Keratinocyte (primary cell): ENCODE results near the gene HMGCS2. TPM values are rescaled to one million over a fixed set of nuclear protein-coding genes. Genes with fewer than 3 reads are reported as not detected.

Source experiments
- DNase-seq: peaks from one replicate; pipeline ENCODE4 v3.0.0-alpha.2; 2011; ENCODE audit warnings: low read depth, missing footprints, low spot score
- FAIRE-seq: peaks from 2 replicates; lab custom pipeline; 2011; peaks lifted over from hg19 to GRCh38; lab: Jason Lieb, UNC
- H2AFZ ChIP-seq: 2 replicates; pipeline ENCODE4 v1.6.0; 2012; ENCODE audit warnings: low read length, control low read depth, inconsistent platforms; ENCODE audit not compliant: control insufficient read depth
- H3K27ac ChIP-seq: 2 replicates; pipeline ENCODE4 v1.5.1; 2011; ENCODE audit warnings: low read length; ENCODE audit not compliant: control insufficient read depth, insufficient read depth
- H3K27me3 ChIP-seq: 3 replicates; pipeline ENCODE4 v1.6.0; 2011; ENCODE audit warnings: low read length; ENCODE audit not compliant: control insufficient read depth, insufficient read depth; ENCODE audit errors: extremely low read depth
- H3K36me3 ChIP-seq, 2 experiments: 2 replicates in 1 of 2; 3 replicates in 1 of 2; pipeline ENCODE4 v1.5.1; 2011; ENCODE audit warnings: low read length in 2 of 2, mild to moderate bottlenecking in 1 of 2; ENCODE audit not compliant: control insufficient read depth in 2 of 2, insufficient read depth in 2 of 2; ENCODE audit errors: extremely low read depth in 1 of 2
- H3K4me1 ChIP-seq: 3 replicates; pipeline ENCODE4 v1.5.1; 2011; ENCODE audit warnings: low read length; ENCODE audit not compliant: control insufficient read depth, insufficient read depth; ENCODE audit errors: extremely low read depth
- H3K4me2 ChIP-seq: 3 replicates; pipeline ENCODE4 v1.6.0; 2011; ENCODE audit warnings: low read depth, low read length; ENCODE audit not compliant: control insufficient read depth, insufficient read depth; ENCODE audit errors: extremely low read depth
- H3K4me3 ChIP-seq, 3 experiments: fragments of 200-600 bp in 1 of 3; sonication (generic) in 1 of 3; 2 replicates in 2 of 3; 3 replicates in 1 of 3; pipeline ENCODE4 v1.5.1; 2011 to 2016; ENCODE audit warnings: low read length in 3 of 3, mild to moderate bottlenecking in 3 of 3, control low read depth in 2 of 3, inconsistent platforms in 1 of 3, low read depth in 1 of 3, mixed read lengths in 1 of 3, mixed run types in 1 of 3, moderate library complexity in 1 of 3; ENCODE audit not compliant: control insufficient read depth in 2 of 3, insufficient read depth in 2 of 3; ENCODE audit errors: extremely low read depth in 1 of 3
- H3K79me2 ChIP-seq: 2 replicates; pipeline ENCODE4 v1.6.0; 2012; ENCODE audit warnings: low read length; ENCODE audit not compliant: control insufficient read depth, insufficient read depth
- H3K9ac ChIP-seq: 3 replicates; pipeline ENCODE4 v1.6.0; 2011; ENCODE audit warnings: low read length; ENCODE audit not compliant: control insufficient read depth, insufficient read depth; ENCODE audit errors: extremely low read depth
- H3K9me1 ChIP-seq: 3 replicates; pipeline ENCODE4 v1.6.0; 2011; ENCODE audit warnings: low read length; ENCODE audit not compliant: control insufficient read depth, insufficient read depth; ENCODE audit errors: extremely low read depth
- H3K9me3 ChIP-seq: 2 replicates; pipeline ENCODE4 v1.5.1; 2012; ENCODE audit warnings: low read depth, low read length; ENCODE audit not compliant: control insufficient read depth
- H4K20me1 ChIP-seq: 3 replicates; pipeline ENCODE4 v1.6.0; 2011; ENCODE audit warnings: low read length; ENCODE audit not compliant: control insufficient read depth, insufficient read depth; ENCODE audit errors: extremely low read depth
- CTCF ChIP-seq, 3 experiments: IDR thresholded peaks in 1 of 3; conservative IDR thresholded peaks in 1 of 3; optimal IDR thresholded peaks in 1 of 3; 2 replicates in 2 of 3; 3 replicates in 1 of 3; pipeline versions ENCODE3 to v1.5.1; 2011; ENCODE audit warnings: low read length in 3 of 3, mild to moderate bottlenecking in 3 of 3, moderate library complexity in 2 of 3, control low read depth in 1 of 3, inconsistent platforms in 1 of 3; ENCODE audit not compliant: insufficient read depth in 2 of 3; ENCODE audit errors: extremely low read depth in 1 of 3
- EZH2 ChIP-seq: IDR thresholded peaks from one replicate; pipeline ENCODE4 v1.6.1; 2012; ENCODE audit warnings: inconsistent platforms, mild to moderate bottlenecking, low read length, moderate library complexity
- dilution Hi-C: fragments of 300-500 bp; cut with MboI; formaldehyde crosslinking; loops from one replicate; pipeline ENCODE4 v1.7.0; 2020; ENCODE audit warnings: low sequenced_read_pairs; ENCODE audit not compliant: extremely low pct_ligation_motif_present
- polyA plus RNA-seq, 5 experiments: library from polyadenylated mRNA; depleted of rRNA in 3 of 5; stranded (reverse) in 3 of 5; stranded (forward) in 1 of 5; unstranded in 1 of 5; fragments of >200 nt; gene quantifications; 1 replicate in 1 of 5; 2 replicates in 3 of 5; 3 replicates in 1 of 5; pipeline versions ENCODE4 v1.2.1 to v1.2.3, GENCODE V29; 2011 to 2012; ENCODE audit warnings: missing spikeins in 2 of 5, low read depth in 1 of 5, low replicate concordance in 1 of 5

The HMGCS2 gene
- polyA plus RNA-seq, 1 donor (not counting 4 experiments of a cell fraction or from before 2014, with no cell fraction given): not detected

GRCh38 chr1:119762409-119762808 lies 6.3 kb downstream of the HMGCS2 start:
- H3K27ac ChIP-seq: no peak overlapping the region
- no peak overlapping the region for H2AFZ ChIP-seq
- H3K9me3 ChIP-seq: no peaks in the 10 kb centered on the region
- FAIRE-seq: no peak
- dilution Hi-C loops: no loop called here
- no peak for TF ChIP-seq EZH2
- TF ChIP-seq CTCF (optimal IDR thresholded peaks at IDR 0.05 in 1 of 3, IDR thresholded peaks at IDR 0.05 in 1 of 3, conservative IDR thresholded peaks at IDR 0.05 in 1 of 3; ENCODE audit: extremely low read depth in 1 of 3, insufficient read depth in 2 of 3, low read length in 3 of 3): no peak
- H3K9ac ChIP-seq: no peak overlapping the region
- no peak for DNase-seq
- no peaks in the 10 kb centered on the region for H3K36me3 ChIP-seq
- H3K9me1 ChIP-seq: no peaks in the 10 kb centered on the region
- H4K20me1 ChIP-seq: no peaks in the 10 kb centered on the region
- H3K4me1 ChIP-seq: peaks cover 5% of the 10 kb centered on the region
- no peak overlapping the region for H3K4me3 ChIP-seq
- H3K27me3 ChIP-seq: peaks cover 4% of the 10 kb centered on the region
- H3K4me2 ChIP-seq: no peak overlapping the region
- no peaks in the 10 kb centered on the region for H3K79me2 ChIP-seq

- Histone ChIP-seq H3K27ac (no peak overlapping the region), H3K27me3 (no peaks in the 10 kb centered on the region), H3K4me2 (no peak overlapping the region), H3K9ac (no peak overlapping the region), H3K9me1 (no peaks in the 10 kb centered on the region), H2AFZ (no peak overlapping the region), H3K4me1 (peaks cover 5% of the 10 kb centered on the region), H3K36me3 (no peaks in the 10 kb centered on the region), H3K4me3 (no peak overlapping the region), H3K79me2 (no peaks in the 10 kb centered on the region), H4K20me1 (no peaks in the 10 kb centered on the region), H3K9me3 (no peaks in the 10 kb centered on the region)
- no peak for FAIRE-seq
- dilution Hi-C loops: no loop called here
- TF ChIP-seq CTCF (optimal IDR thresholded peaks at IDR 0.05 in 1 of 3, IDR thresholded peaks at IDR 0.05 in 1 of 3, conservative IDR thresholded peaks at IDR 0.05 in 1 of 3; ENCODE audit: extremely low read depth in 1 of 3, insufficient read depth in 2 of 3, low read length in 3 of 3) (no peak), EZH2 (no peak)
- no peak for DNase-seq
Measured at GRCh38 chr1:119758584-119758983, 10.1 kb downstream of the HMGCS2 start.
